Activated CD8-positive, alpha-beta memory T cell treated with anti-CD3 and anti-CD28 coated beads, Interleukin-2, amount 50 U/mL, for 24 hours (primary cell): ENCODE results near the gene ATE1.
"Not testable (repeated sequence)": the region's sequence is repeated elsewhere in the genome, so short reads cannot be mapped to it uniquely, and the experiment has no call there.

Source experiments
- DNase-seq: peaks from one replicate; pipeline ENCODE4 v3.0.0-alpha.2; 2020; ENCODE audit errors: extremely low read depth

The ATE1 gene

DNA sequence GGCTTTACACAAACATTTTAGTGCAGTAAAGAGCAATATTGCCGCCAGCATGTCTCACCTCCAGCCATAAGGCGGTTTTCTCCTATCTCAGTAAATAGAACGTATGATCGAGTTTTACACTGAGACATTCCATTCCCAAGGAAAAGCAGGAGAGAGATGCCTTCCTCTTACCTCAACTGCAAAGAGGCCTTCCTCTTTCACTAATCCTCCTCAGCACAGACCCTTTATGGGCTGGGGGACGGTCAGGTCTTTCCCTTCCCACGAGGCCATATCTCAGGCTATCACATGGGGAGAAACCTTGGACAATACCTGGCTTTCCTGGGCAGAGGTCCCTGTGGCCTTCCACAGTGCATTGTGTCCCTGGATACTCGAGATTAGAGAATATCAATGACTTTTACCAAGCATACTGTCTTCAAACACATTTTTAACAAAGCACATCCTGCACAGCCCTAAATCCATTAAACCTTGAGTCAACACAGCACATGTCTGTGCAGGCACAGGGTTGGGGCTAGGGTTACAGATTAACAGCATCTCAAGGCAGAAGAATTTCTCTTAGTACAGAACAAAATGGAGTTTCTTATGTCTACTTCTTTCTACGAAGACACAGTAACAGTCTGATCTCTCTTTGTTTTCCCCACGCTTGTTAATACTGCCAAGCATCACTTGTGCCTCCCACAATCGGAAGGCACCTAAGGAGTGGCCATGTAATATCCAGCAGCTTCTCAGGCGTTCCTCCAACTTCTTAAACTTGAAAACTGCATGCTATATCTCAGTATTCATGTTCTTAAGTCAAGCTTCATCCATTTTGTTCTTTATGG lies 2.6 kb upstream of the ATE1 start:
- DNase-seq, result not testable (repeated sequence)

GRCh38 chr10:121929585-121930267 lies 1.9 kb upstream of the ATE1 start:
- not testable (repeated sequence) for DNase-seq

- DNase-seq, result no peak
Measured at GRCh38 chr10:121928528-121928884, 675 bp upstream of the ATE1 start.

GRCh38 chr10:121927318-121927840 lies 452 bp downstream of the ATE1 start:
- no peak for DNase-seq

DNA sequence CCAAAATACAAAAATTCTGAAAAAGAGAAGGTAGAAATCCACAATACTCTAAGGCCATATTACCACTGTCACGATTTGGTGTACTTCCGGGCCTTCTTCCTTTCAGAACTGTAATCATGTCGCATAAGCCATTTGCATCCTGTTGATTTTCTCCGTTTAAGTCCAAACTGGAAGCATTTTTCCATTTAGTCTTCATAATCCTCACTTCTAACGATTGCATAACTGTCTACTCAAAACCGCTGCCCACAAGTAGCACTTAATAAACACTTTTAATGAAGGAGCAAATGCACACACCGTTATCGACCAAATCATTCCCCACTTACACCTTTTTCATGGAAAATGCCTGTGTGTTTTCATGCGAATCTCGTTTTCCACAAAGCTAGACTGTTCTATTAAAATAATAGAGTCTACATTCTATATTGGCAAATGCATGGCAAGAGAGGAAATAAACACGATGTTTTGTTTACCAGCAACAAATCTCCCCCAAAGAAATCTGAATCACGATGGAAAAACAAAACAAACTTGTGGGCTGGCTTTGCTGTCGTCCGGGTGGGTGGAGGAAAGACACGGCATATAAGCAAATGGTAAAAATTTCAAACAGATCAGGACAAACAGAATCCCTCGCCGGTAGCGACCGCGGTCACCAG lies 1.0 kb downstream of the ATE1 start:
- no peak for DNase-seq

DNA sequence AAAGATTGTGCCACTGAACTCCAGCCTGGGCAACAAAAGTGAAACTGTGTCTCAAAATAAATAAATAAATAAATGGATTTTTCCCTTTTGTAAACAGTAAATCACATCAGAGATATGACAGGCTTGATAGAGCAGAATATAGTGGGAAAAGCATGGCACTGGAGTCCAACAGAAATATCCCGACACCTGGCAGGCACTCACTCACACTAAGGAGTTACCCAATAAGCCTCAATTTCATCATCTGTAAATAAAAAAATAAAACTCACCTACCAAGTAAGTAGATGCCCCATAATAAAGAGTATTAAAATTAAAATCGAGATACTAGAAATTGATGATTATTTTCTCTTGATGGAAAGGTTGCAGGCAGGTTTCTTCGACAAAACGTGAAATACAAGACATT lies 1.7 kb downstream of the ATE1 start:
- no peak for DNase-seq

- no peak for DNase-seq
Measured at GRCh38 chr10:121921238-121921931, 6.4 kb downstream of the ATE1 start.

- no peak for DNase-seq
Measured at GRCh38 chr10:121919666-121920065, 8.2 kb downstream of the ATE1 start.

- DNase-seq, result not testable (repeated sequence)
Measured at GRCh38 chr10:121918800-121919199, 9.0 kb downstream of the ATE1 start.

GRCh38 chr10:121914661-121915060 lies 13.2 kb downstream of the ATE1 start:
- no peak for DNase-seq

GRCh38 chr10:121911421-121911697 lies 16.5 kb downstream of the ATE1 start:
- DNase-seq, result no peak

DNA sequence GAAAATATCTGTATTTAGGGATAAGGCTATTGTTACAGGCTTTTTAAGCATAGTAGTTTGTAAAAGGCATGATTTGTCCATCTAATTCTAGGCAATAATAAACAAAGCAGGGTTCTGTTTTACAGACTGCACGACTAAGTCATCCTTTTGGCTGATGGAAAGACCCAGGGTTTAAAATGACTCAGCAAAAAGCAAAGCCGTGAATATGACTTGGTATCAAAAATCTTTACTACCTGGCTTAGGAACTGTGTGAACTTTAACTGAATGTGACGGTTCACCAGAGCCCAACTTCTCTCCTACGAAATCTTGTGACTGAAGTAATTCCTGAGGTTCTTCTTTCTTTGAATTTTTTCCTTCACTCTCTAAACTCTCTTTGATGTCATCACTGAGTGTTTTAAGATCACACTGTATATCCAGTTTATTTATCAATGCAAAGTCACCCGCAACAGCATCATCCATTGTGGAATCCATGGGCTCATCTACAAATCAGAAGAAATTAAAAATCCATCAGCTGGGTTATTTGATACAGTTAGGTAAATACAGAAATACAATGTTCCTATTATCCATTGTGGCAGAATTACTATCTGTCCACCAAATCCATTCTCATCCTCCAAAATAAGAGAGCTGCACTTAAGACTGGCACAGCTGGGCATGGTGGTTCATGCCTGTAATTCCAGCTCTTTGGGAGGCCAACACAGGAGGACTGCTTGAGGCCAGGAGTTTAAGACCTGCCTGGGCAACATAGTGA lies 17.0 kb downstream of the ATE1 start:
- DNase-seq, result no peak

- no peak for DNase-seq
Measured at GRCh38 chr10:121904888-121905287, 22.9 kb downstream of the ATE1 start.

DNA sequence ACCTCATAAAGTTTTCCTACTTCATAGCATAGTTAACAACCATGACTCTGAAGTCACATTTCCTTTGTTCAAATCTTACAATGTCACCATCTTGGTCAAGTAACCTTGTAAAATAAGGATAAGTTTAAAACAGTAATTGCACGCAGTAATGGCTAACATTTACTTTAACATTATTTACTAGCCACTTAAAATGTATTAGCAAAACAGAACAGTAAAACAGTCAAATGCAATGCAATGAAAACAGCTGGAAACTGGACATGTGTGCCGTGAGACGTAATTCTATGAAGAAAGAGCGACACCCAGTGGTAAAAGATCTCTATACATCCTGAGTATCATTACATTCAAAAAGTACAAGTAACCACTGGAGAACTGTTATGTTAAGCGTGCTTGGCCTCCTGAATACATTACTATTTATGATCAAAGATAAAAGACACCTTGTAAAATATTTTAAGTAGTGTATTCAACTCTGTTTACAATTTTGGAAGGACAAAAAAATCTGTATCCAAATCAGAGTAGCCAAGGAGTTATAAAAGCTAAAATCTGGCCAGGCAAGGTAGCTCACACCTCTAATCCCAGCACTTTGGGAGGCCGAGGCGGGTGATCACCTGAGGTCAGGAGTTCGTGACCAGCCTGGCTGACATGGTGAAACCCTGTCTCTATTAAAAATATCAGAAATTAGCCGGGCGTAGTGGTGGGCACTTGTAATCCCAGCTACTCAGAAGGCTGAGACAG lies 27.2 kb downstream of the ATE1 start:
- no peak for DNase-seq

GRCh38 chr10:121899727-121900126 lies 28.1 kb downstream of the ATE1 start:
- DNase-seq, result no peak

- no peak for DNase-seq
Measured at GRCh38 chr10:121891103-121891502, 36.7 kb downstream of the ATE1 start.

DNA sequence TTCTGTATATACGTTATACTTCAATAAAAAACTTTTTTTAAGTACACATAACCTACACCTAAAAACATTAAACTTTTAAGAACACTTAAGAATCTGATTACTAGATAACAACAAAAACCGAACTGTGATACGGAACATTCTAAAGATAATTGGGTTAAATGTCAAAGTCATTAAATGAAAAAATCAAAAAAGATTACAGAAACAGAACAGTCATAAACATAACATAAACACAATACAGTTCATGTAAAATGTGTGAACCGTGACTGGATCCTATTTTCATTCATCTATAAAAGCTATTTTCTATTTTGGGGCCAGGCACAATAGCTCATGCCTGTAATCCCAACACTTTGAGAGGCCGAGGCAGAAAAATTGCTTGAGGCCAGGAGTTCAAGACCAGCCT lies 38.6 kb downstream of the ATE1 start:
- no peak for DNase-seq

DNA sequence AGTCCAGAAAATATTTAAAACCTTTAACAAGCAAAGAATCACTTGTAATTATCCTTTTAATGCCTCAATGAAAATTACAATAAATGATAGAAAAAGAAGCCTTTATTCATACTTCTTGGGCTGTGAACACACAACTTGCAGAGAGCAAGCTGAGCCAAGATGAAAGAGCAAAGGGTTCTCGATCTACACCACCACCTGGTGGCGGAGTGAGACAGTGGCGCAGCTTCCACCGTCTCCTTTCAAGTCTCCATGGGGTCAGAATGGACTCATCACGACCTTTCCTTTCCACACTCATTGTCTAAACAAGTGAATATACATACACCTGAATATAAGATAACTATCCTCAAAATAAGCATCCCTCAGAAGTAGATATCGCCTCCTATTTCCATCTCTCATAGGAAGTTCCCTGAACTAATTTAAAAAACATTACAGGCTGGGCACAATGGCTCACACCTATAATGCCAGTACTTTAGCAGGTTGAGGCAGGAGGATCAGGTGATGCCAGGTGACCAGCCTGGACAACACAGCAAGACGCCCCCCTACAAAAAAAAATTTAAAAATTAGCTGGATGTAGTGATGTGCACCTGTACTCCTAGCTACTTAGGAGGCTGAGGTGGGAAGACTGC lies 40.7 kb downstream of the ATE1 start:
- peak; percentile 10 for DNase-seq

- no peak for DNase-seq
Measured at GRCh38 chr10:121886181-121886580, 41.6 kb downstream of the ATE1 start.

DNA sequence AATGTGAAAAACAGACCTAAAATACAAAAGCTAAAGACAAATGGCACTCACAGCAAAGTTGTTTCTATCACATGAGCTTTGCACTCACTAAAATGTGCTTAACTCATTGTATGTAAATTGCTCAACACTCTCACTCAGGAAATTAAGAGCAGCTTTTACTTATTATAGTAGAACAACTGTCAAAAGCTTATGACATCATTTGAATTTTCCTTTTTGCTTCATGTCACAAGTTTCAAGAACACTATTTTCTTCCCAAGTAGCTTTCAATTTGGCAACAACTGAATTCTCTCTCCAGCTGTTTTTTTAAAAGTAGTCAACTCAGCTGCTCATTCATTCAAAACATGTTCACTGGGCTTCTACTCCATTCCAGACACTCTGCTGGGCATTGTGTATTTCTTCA lies 46.9 kb downstream of the ATE1 start:
- DNase-seq, result no peak
